ENCODE data around the gene GNAS-AS1.
A peak's percentile ranks its signal among the peaks of the same experiment; 100 is the strongest.

The GNAS-AS1 gene

GRCh38 chr20:58884966-58885365 is 34.3 kb upstream of the GNAS-AS1 start:
- DNase-seq, result no peak

GRCh38 chr20:58883241-58883691 is 32.6 kb upstream of the GNAS-AS1 start:
- no peak for DNase-seq

GRCh38 chr20:58882704-58883089 is 32.0 kb upstream of the GNAS-AS1 start:
- DNase-seq, result no peak

GRCh38 chr20:58880994-58881752 is 30.5 kb upstream of the GNAS-AS1 start:
- peak; percentile 72 for DNase-seq

- DNase-seq, result no peak
Measured at GRCh38 chr20:58880441-58880840, 29.7 kb upstream of the GNAS-AS1 start.

GRCh38 chr20:58878399-58878798 is 27.7 kb upstream of the GNAS-AS1 start:
- no peak for DNase-seq

GRCh38 chr20:58877976-58878360 is 27.3 kb upstream of the GNAS-AS1 start:
- DNase-seq, result no peak

- DNase-seq, result no peak
Measured at GRCh38 chr20:58877050-58877975, 26.6 kb upstream of the GNAS-AS1 start.

GRCh38 chr20:58876437-58876836 is 25.7 kb upstream of the GNAS-AS1 start:
- no peak for DNase-seq

- no peak for DNase-seq
Measured at GRCh38 chr20:58875541-58876134, 24.9 kb upstream of the GNAS-AS1 start.

- DNase-seq, result no peak
Measured at GRCh38 chr20:58875111-58875510, 24.4 kb upstream of the GNAS-AS1 start.

GRCh38 chr20:58874469-58874868 is 23.8 kb upstream of the GNAS-AS1 start:
- DNase-seq, result no peak

GRCh38 chr20:58871533-58872102 is 20.9 kb upstream of the GNAS-AS1 start:
- no peak for DNase-seq

- DNase-seq, result peak; percentile 59
Measured at GRCh38 chr20:58870293-58871014, 19.8 kb upstream of the GNAS-AS1 start.

- no peak for DNase-seq
Measured at GRCh38 chr20:58869662-58870227, 19.0 kb upstream of the GNAS-AS1 start.

GRCh38 chr20:58868795-58869194 is 18.1 kb upstream of the GNAS-AS1 start:
- no peak for DNase-seq

- DNase-seq, result no peak
Measured at GRCh38 chr20:58867211-58867610, 16.5 kb upstream of the GNAS-AS1 start.

- DNase-seq, result no peak
Measured at GRCh38 chr20:58865843-58866242, 15.1 kb upstream of the GNAS-AS1 start.

- no peak for DNase-seq
Measured at GRCh38 chr20:58864346-58864745, 13.6 kb upstream of the GNAS-AS1 start.

GRCh38 chr20:58863044-58863790 is 12.5 kb upstream of the GNAS-AS1 start:
- DNase-seq, result no peak

Data from suppressor macrophage treated with lipopolysaccharide for 4 hours (primary cell).